GM12874 (cell line): ENCODE measurements around the gene EIPR1.

ENCODE experiments used
- CTCF ChIP-seq: IDR thresholded peaks from 2 replicates; pipeline ENCODE4 v1.5.1; 2011; ENCODE audit warnings: low read depth, mild to moderate bottlenecking, control low read depth, low read length, moderate library complexity; ENCODE audit not compliant: insufficient read depth

The EIPR1 gene

GRCh38 chr2:3169106-3169870, 208.3 kb downstream of the EIPR1 start:
- TF ChIP-seq CTCF = no peak

- TF ChIP-seq CTCF = no peak
Observed at GRCh38 chr2:3168230-3168891, 209.3 kb downstream of the EIPR1 start.

- no peak for TF ChIP-seq CTCF
Observed at GRCh38 chr2:3163401-3163800, 214.2 kb downstream of the EIPR1 start.

- no peak for TF ChIP-seq CTCF
Observed at GRCh38 chr2:3162442-3163077, 215.1 kb downstream of the EIPR1 start.

- TF ChIP-seq CTCF = no peak
Observed at GRCh38 chr2:3160751-3161330, 216.8 kb downstream of the EIPR1 start.

- TF ChIP-seq CTCF = no peak
Observed at GRCh38 chr2:3159782-3160545, 217.7 kb downstream of the EIPR1 start.
